GM18907 (cell line): ENCODE results near the gene KCNH1.

ENCODE experiments used
- ATAC-seq: cut with Tn5 transposase; IDR thresholded peaks from one replicate; pipeline ENCODE4 v1.9.1; 2021; ENCODE audit warnings: mild to moderate bottlenecking, moderate library complexity; ENCODE audit not compliant: unreplicated experiment

KCNH1 gene

DNA sequence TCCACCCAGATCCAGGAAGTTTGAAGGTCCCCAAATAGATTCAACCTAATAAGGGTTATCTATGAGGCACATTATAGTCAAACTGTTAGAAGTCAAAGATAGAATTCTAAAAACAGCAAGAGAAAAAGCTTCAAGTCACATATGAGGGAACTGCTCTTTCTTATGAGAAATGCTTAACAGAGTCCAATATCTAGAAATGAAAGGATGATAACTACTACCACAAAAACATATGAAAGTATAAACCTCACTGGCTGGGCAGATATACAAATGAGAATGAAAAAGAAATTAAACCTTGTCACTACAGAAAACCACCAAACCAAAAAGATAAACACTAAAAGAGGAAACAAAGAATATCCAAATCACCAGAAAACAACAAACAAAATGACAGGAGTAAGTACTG, 201.8 kb downstream of the KCNH1 start:
- ATAC-seq, result no peak

DNA sequence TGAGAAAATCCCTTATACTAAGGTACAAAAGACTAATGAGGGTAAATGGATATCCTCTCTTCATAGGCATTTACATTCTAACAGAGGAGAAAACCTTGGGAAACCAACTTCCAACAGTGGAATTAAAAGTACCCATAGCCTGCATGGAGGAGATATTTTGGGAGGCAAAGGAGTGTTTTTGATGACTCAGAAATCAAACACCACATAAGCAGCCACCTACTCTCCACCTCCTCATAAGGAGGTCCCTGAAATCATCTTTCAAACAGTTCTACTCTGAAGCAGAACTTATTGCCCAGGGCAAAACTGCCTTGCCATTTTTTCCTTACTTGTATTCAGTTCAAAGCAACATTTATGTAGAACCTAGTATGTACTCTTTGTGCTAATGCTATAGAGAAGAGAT, 211.3 kb downstream of the KCNH1 start:
- no peak for ATAC-seq

DNA sequence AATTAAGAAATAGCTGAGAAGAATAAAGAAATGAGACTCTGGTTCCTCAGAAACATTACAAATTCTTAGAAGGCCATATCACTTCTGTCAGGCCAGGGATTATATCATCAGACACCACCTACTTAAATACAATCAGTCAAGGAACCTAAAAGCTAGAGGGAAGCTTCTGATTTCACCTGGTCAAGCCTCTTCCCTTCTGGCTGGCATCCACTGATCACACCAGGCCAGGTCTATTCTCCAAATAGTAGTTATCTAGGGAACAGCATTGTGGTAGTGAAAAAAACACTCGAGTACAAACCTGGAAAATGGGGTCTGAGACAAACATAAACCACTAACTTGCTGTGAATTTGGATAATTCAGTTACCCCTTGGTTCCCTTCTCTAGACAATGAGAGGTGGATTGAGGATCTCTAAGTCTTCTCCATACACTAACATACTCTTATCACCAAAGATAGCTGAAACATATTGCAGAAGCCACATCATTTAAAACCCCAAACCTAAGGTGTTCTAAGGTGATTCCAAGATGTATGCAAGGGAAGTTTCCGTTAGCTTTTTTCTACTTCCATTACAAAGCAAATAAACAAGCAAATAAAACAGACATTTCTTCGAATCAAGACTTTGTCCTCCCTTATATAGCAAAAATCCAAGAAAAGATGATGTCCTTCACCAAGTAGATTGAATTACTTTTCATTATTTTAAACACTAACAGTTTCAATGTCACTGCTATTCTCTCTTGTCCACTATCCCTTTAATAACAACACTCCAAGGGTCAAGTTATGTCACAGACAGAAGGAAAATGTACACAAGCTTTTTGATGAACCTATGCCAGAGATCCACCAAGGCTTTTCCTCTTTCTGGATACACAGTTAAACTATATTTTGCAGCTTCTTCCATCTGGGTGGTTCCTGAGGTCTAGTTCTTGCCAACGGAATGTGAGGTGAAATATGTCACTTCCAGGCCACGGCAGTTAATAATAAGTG, 212.9 kb downstream of the KCNH1 start:
- no peak for ATAC-seq

DNA sequence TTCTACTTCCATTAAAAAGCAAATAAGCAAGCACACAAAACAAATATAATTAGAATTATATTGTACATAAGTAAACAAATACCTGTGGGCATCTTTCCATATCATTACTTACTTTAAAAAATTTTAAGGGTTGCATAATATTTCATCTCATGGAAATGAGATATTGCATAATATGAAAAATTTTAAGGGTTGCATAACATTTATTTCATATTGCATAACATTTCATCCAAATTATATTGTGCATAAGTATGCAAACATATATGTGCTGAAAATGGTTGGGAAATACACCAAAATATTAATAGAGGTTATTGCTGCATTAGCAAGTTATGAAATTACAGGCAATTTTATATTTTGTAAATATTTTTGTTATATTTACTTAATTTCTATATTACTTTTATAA, 213.7 kb downstream of the KCNH1 start:
- no peak for ATAC-seq

DNA sequence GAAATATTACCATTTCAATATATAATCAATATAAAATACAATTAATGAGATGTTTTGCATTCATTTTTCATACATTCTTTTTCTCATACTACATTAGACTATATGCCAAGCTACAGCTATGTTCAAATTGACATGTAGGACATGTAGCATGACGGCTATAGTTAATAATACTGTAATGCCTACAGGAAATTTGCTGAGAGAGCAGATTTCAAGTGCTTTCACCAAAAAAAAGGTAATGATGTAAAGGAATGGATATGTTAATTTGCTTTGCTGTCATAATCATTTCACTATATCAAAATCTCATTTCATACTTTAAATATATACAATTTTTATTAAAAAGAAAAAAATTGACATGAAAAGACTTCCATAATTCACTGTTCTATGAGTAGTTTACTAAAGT, 215.1 kb downstream of the KCNH1 start:
- ATAC-seq, result no peak

DNA sequence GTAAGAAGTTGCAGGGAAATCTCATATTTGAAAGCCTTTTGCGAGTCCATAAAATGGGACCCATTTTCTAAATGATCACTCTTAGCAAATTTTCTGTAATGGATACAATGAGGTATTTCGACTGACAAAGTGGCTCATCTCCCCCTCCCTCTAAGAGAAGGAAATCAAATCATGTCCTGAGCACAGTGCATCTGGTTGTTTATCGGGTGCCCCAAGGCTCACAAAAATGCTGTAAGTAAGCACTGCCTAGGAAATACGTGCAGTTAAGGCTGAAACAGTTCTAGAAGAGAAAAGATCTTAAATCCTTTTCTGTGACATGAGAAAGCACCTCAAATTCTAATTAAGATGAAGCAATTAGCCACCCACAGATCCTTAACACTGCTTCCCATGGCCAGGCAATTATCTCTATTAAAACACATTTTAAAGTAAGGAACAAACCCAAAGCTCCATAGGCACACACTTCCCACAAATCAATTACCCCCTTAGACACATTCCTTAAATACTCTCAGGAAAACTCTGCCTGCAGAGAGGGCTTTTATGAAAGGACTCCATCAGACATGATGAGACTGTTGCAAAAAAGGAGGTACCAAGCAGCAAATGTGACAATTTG, 216.3 kb downstream of the KCNH1 start:
- no peak for ATAC-seq

DNA sequence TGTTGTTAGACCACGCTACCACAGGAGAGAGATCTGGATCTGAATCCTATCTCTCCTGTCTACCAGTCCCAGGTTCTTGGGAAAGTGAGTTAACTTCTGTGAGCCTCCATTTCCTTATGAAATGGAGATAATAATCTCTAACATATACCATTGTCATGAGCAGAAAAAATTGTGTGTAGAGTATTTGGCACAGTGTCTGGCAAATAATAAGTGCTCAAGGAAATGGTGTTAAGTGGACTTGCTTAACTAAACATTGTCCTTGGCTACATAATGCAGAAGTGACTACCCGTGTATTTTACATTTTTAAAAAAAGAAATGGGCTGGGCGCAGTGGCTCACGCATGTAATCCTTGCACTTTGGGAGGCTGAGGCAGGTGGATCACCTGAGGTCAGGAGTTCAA, 217.4 kb downstream of the KCNH1 start:
- no peak for ATAC-seq

DNA sequence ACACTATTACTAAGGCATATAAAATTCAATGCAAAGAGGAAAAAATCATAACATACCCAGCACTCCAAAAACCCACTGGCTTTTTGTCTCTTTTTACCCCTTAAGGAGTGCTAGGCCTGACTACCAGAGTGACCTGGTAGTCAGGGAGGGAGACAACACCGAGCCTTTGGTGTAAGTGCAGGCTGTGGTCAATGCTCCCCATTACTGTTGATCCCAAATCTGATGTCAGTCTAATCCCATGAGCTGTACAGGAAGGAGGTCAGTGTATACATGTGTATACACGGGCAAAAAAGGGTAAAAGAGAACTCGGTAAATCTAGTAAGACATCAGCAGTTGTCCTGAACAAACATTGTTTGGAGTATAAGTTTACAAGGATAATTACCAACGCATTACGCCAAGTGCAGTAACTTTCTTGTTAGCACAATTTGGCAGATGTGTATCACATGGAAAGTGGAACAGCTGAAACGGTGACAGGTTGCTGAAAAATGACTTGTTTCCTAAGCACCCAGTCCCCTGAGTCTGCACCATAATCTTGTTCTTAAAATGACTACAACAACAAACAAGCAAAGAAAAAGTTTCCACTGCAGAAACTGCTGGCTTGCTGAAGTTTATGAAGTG, 217.9 kb downstream of the KCNH1 start:
- ATAC-seq, result no peak

DNA sequence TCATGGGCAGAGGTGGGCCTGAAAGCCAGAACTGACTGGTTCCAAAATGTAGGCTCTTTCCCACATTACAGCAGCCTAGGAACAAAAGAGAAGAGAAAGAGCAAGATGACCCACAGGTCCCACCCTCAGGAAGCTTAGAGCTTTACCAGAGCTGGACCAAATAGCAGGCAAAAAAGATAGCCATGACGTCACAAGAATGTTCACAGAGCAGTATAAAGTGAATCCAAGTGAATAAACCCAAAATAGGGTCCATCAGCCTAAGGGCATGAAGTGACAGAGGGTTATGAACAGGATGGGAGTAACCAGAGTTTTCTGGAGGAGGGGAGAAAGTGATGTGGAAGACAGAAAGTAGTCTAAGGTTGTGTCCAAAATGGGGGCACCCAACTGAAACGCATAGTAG, 221.2 kb downstream of the KCNH1 start:
- no peak for ATAC-seq

DNA sequence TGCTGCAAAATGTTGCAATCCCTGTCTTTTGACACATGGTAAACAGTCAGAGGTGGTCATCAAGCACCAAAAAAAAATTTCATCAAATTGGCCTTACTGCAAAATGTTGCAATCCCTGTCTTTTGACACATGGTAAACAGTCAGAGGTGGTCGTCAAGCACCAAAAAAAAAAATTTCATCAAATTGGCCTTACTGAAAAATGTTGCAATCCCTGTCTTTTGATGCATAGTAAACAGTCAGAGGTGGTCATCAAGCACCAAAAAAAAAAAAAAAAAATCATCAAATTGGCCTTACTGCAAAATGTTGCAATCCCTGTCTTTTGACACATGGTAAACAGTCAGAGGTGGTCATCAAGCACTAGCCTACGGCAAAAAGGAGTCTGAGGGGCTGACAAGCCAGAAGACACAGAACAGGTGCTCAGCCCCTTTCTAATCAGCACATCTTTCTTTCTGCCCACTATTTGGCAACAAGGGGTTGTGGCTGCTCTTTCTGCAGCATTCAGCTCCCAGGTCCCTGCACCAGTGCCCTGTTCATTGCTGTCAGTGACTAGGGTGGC, 223.8 kb downstream of the KCNH1 start:
- no peak for ATAC-seq

DNA sequence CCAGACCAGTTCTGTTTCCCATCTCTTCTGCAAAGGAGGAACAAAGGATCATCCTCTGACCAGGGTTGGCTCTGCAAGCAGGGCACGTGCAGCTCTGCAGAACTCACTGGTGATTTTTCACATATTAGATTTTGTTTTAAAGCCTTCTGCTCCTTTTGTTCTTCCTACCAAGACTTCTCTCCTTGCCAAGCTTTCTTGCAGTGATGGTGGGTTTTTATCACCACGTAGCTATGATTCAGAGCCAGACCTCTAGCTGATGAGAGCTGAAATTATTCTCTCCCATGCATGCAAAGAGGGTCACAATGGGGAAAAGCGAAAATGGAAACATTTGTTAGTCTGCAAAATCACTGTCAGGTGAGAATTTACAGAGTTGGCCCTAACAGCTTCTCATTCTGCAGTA, 225.2 kb downstream of the KCNH1 start:
- no peak for ATAC-seq

DNA sequence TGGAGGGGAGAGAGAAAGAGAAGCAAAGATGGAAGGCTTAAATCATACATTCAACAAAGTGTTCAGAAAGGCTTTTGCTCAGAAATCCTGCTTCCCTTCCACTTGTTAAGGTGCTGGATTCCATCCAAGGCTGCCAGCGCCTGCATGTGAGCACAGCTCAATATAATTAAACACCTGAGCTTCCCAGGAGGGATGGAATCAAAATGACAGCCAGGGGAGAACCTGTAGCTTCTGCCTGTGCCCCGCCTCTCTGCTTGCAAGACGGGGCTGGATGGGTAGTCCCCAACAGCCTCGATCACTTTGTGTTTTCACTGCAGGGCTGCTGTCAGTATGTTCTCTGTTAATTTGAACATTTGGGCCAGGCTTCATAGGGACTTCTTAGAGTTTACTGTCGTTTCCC, 225.7 kb downstream of the KCNH1 start:
- no peak for ATAC-seq

DNA sequence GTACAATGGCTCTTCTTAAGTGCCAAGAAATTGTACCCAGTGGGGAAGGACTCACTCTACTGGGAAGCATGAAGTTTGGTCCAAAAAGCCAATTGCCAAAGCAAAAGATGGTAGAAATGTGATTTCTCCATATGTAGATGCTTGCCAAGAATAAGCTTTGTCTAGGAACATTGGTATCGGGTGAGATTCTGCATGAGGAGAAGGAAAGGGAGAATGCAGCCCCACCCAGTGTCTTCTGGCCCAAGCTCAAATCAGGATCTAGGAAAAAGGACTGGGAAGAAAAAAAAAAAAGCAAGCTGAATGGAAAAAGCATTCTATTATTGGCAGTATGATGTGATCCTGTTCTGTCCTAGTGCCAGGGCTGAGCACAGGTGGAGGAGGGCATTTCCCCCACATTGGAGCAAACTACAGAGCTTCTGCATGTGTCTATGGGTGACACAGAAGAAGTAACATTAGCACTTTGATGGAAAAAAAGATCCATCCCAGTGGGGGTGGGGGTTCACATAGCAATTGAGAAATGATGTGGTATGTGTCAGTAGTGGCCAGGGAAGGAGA, 226.6 kb downstream of the KCNH1 start:
- no peak for ATAC-seq

DNA sequence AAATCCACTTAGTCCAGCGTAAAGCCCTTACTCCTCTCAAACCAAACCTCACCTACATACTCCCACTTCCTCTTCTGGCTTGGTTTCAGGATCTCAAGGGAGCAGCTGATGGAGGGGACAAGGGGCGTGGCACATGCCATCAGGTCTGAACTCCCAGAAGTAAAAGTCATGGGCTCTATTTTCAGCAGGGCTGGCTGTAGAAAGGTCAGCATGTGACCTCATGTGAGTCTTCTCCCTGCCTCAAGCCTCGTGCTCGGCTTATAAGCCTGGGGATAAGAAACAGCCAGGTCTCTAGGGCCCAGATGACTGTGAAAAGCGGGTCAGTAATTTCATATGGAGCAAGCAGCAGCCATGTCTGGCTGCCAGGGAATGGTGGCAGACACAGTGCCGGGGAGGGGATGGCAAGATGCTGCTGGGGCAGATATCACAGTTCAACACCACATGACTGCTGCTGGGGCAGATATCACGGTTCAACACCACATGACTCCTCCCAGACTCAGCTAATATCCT, 227.9 kb downstream of the KCNH1 start:
- no peak for ATAC-seq

DNA sequence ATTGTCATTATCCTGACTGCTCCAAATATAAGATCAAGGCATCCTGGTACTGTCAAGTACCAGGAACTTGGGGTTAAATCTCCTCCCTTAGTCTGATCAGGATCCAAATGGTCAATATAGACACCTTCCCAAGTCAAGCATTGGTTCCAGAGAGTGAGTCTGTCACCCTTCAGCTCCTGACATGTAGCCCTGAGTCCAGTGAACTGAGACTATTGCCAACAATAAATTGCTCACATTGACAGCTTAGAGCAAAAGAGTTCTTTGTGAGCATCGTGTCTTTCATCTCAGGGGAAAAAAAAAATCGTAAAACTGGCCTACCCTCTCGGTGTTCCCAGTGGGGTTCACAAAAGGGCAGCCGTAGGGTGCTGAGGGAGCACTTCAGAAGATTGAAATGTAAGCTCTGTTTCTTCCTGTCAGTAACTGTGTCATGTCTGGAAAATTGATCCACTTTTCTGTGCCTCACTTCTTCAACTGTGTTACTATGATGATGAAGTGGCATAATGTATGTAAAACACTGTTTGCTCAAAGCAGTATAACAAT, 228.5 kb downstream of the KCNH1 start:
- ATAC-seq, result no peak

DNA sequence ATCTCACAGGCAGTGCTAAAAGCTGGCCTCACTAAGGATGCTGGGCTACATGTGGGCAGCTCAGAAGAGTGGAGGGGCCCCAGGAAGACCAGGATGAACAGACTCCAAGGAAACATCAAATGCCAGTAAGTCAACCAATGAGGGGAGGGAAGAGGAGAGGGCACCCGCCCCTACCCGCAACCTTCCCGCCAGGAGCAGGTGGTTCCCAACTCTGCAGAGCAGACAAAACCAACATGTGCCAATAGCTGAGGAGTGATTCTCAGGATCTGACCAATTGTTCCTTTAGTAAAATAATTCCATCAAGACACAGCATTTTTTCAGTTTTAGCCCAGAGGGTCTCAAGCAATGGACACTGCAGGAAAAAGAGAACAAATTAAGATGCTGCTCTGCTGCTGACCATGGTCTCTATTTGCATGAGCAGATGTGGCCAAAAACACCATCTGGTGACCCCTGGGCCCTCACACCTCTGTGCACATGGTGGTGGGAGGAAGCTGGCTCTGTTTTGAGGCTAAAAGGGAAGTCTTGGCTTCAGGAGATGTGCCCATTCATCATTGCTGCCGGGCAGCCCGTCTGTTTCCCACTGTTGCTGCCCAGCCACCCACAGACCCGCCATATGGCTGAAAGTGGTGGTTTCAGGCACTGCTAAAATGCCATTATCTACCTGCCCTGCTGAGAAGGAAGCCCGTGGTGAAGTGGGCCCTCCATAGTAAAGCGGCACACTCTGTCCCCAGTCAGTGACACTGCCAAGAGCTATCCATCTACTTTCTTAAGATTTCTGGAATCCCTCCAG, 231.8 kb downstream of the KCNH1 start:
- no peak for ATAC-seq

DNA sequence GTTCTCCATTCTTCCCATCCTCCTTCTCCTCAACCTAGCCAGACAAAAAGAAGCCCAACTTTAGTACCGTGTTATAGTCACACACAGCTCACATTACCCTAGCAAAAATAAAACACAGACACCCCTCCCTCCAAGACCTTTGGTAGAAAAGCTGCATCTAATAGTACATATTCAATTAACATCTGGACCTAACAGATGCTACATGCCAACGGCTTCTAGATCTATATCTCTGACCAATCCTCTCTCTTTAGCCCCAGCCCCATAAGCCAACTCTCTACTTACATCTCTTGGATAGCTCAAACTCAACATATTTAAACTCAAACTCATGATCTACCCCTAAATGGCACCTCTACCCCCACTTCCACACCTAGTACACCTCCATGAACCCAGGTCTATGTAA, 233.1 kb downstream of the KCNH1 start:
- no peak for ATAC-seq

DNA sequence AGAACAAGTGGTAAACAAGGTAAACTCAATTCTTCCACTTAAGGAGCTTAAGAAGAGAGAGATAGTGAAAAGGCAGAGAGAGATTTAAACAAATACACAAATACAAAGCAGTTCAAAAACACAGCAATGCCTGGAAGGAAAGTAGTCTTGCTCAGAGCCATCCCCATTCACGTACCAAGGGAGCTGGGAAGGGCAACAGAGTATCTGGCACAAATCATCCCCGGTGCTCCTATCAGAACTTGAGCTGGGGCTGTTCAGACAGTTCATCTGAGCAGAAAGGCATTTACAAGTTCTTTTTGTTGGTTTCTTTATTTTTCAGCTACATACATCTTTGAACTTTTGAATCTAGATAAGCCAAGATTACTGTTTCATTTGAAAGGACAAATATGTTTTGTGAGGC, 233.9 kb downstream of the KCNH1 start:
- no peak for ATAC-seq

DNA sequence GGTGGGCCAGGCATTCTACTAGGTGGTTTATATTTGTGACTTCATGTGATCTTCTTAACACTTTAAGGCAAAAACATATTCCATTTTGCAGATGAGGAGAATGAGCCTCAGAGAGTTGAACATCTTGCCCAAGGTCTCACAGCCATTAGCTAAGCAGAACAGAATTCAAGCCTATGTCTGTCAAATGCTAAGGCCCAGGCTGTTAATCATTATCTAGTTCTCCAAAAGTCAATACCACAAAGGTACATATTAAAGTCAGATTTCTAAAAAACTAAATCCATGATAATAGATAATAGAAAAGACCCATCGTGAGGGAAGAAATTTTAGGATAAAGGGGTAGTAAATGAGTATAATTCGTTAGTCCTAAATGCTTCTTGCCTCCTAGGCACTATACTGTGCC, 234.3 kb downstream of the KCNH1 start:
- no peak for ATAC-seq

DNA sequence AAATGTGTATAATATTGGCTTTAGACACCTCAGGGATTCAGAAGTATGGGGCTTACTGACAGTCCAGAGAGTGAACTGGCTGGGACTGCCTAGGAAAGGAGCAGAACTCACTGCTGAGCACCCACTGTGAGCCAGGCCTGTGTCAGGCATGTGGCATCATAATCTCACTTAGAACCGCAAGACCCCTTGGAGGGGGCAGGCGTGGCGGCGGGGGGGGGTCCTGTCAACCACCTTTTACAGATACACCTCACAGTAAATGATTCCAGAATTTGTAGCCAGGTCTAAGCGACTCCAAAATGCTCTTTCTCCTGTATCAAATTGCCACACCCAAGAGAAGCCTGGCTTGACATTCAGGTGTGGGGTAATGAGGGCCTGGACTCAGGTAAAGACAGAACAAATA, 235.5 kb downstream of the KCNH1 start:
- no peak for ATAC-seq
